Endothelial cell of umbilical vein (primary cell): ENCODE measurements around the gene GALNT3. TPM values are rescaled to one million over a fixed set of nuclear protein-coding genes. Genes with fewer than 3 reads are reported as not detected.

ENCODE experiments used
- BruUV-seq: library from RNA; stranded (reverse); fragments of 400-500 nt; replicated peaks from 2 replicates; lab custom pipeline; 2021; lab: Mats Ljungman, UMichigan
- CTCF ChIA-PET: fragments of 300-600, 350-600 bp; sonication (Branson Sonifier 250); formaldehyde crosslinking; loops from one replicate; lab custom pipeline; 2021; ENCODE audit warnings: antibody characterized with exemption, inconsistent platforms; lab: Charles Lee
- POLR2A ChIA-PET: fragments of 300-600, 350-600 bp; sonication (Branson Sonifier 250); formaldehyde crosslinking; loops from one replicate; lab custom pipeline; 2021; ENCODE audit warnings: antibody characterized with exemption, inconsistent platforms; lab: Charles Lee
- DNase-seq: peaks from one replicate; pipeline ENCODE4 v3.0.0-alpha.2; 2011; ENCODE audit warnings: low read depth, low spot score
- FAIRE-seq: peaks from 2 replicates; lab custom pipeline; 2011; peaks lifted over from hg19 to GRCh38; lab: Jason Lieb, UNC
- H2AFZ ChIP-seq: 2 replicates; pipeline ENCODE4 v1.6.0; 2012; ENCODE audit warnings: low read depth, low read length, control low read depth, inconsistent platforms
- H3K27ac ChIP-seq: 2 replicates; pipeline ENCODE4 v1.5.1; 2011; ENCODE audit warnings: low read depth, mild to moderate bottlenecking, control low read depth, low read length, moderate library complexity; ENCODE audit not compliant: insufficient read depth
- H3K27me3 ChIP-seq, 2 experiments: 2 replicates each; pipeline versions ENCODE4 v1.6.0 to v1.6.1; 2011; ENCODE audit warnings: low read length in 2 of 2, mixed read lengths in 1 of 2; ENCODE audit not compliant: control insufficient read depth in 2 of 2, insufficient read depth in 2 of 2
- H3K36me3 ChIP-seq, 2 experiments: 2 replicates in 1 of 2; 3 replicates in 1 of 2; pipeline ENCODE4 v1.5.1; 2011; ENCODE audit warnings: low read length in 2 of 2, mild to moderate bottlenecking in 1 of 2, moderate library complexity in 1 of 2; ENCODE audit not compliant: control insufficient read depth in 2 of 2, insufficient read depth in 2 of 2; ENCODE audit errors: extremely low read depth in 1 of 2
- H3K4me1 ChIP-seq: 3 replicates; pipeline ENCODE4 v1.5.1; 2011; ENCODE audit warnings: mild to moderate bottlenecking, low read length; ENCODE audit not compliant: control insufficient read depth, insufficient read depth; ENCODE audit errors: extremely low read depth
- H3K4me2 ChIP-seq: 2 replicates; pipeline ENCODE4 v1.6.1; 2011; ENCODE audit warnings: low read length, control low read depth, mixed read lengths; ENCODE audit not compliant: insufficient read depth
- H3K4me3 ChIP-seq, 3 experiments: fragments of 200-600 bp in 1 of 3; sonication (generic), shearing (Covaris generic) in 1 of 3; replicated peaks in 1 of 3; 2 replicates each; pipeline ENCODE4 v1.5.1; 2011 to 2016; ENCODE audit warnings: control low read depth in 3 of 3, low read length in 3 of 3, mild to moderate bottlenecking in 2 of 3, inconsistent platforms in 1 of 3, low read depth in 1 of 3, moderate library complexity in 1 of 3; ENCODE audit not compliant: insufficient read depth in 1 of 3
- H3K79me2 ChIP-seq: 2 replicates; pipeline ENCODE4 v1.6.0; 2012; ENCODE audit warnings: low read length, inconsistent platforms; ENCODE audit not compliant: control insufficient read depth, insufficient read depth
- H3K9ac ChIP-seq: replicated peaks from 2 replicates; pipeline ENCODE3; 2011; ENCODE audit warnings: low read length, control low read depth; ENCODE audit not compliant: insufficient read depth; ENCODE audit errors: extremely low read depth
- H3K9me1 ChIP-seq: replicated peaks from 3 replicates; pipeline ENCODE4 v1.6.0; 2011; ENCODE audit warnings: mild to moderate bottlenecking, low read length; ENCODE audit not compliant: control insufficient read depth, insufficient read depth; ENCODE audit errors: extremely low read depth
- H3K9me3 ChIP-seq: replicated peaks from 2 replicates; pipeline ENCODE4 v1.5.1; 2012; ENCODE audit warnings: low read length, inconsistent platforms; ENCODE audit not compliant: control insufficient read depth, insufficient read depth
- H4K20me1 ChIP-seq: replicated peaks from 2 replicates; pipeline ENCODE3; 2011; ENCODE audit warnings: mild to moderate bottlenecking, low read length; ENCODE audit not compliant: control insufficient read depth, insufficient read depth; ENCODE audit errors: extremely low read depth
- CTCF ChIP-seq, 2 donors: IDR thresholded peaks; 1 replicate in 1 of 2; 2 replicates in 1 of 2; pipeline ENCODE4 v1.5.1; 2011; ENCODE audit warnings: low read length in 2 of 2, mild to moderate bottlenecking in 2 of 2, moderate library complexity in 2 of 2, control low read depth in 1 of 2, inconsistent platforms in 1 of 2, low read depth in 1 of 2; ENCODE audit not compliant: insufficient read depth in 1 of 2; ENCODE audit errors: extremely low read depth in 1 of 2
- EZH2 ChIP-seq: IDR thresholded peaks from 2 replicates; pipeline ENCODE4 v1.6.1; 2012; ENCODE audit warnings: borderline replicate concordance, low read depth, mild to moderate bottlenecking, moderate library complexity, low read length, inconsistent platforms; ENCODE audit not compliant: severe bottlenecking
- FOS ChIP-seq: IDR thresholded peaks from 2 replicates; pipeline ENCODE4 v1.6.1; 2011; ENCODE audit warnings: mild to moderate bottlenecking, low read length, moderate library complexity, borderline replicate concordance; ENCODE audit not compliant: insufficient read depth
- GATA2 ChIP-seq: IDR thresholded peaks from 2 replicates; pipeline ENCODE4 v1.7.0; 2011; ENCODE audit warnings: low read depth, mild to moderate bottlenecking, moderate library complexity, mixed read lengths, low read length; ENCODE audit not compliant: insufficient read length, insufficient read depth
- JUN ChIP-seq: IDR thresholded peaks from 2 replicates; pipeline ENCODE4 v1.6.1; 2011; ENCODE audit warnings: borderline replicate concordance, low read depth; ENCODE audit not compliant: insufficient read length, insufficient read depth
- MAX ChIP-seq: IDR thresholded peaks from 2 replicates; pipeline ENCODE4 v1.6.1; 2011; ENCODE audit not compliant: insufficient read depth, insufficient read length
- MYC ChIP-seq: IDR thresholded peaks from one replicate; pipeline ENCODE4 v1.6.1; 2011; ENCODE audit warnings: mild to moderate bottlenecking, low read depth, low read length
- POLR2A ChIP-seq: IDR thresholded peaks from 2 replicates; pipeline ENCODE4 v1.6.1; 2012; ENCODE audit warnings: low read depth, mild to moderate bottlenecking, control low read depth, low read length
- POLR2AphosphoS5 ChIP-seq: IDR thresholded peaks from 2 replicates; pipeline ENCODE4 v1.6.1; 2012; ENCODE audit warnings: low read depth, mild to moderate bottlenecking, control low read depth, low read length, moderate library complexity; ENCODE audit not compliant: insufficient read depth
- dilution Hi-C: fragments of 300-500 bp; cut with MboI; formaldehyde crosslinking; loops from one replicate; pipeline ENCODE4 v1.15.0; 2019; ENCODE audit warnings: low sequenced_read_pairs; ENCODE audit not compliant: extremely low pct_ligation_motif_present
- intact Hi-C: fragments of 100-400 bp; cut with micrococcal nuclease; formaldehyde crosslinking; loops from one replicate; pipeline ENCODE4 v1.10.0; 2022
- polyA plus RNA-seq, 4 experiments: library from polyadenylated mRNA; depleted of rRNA in 3 of 4; stranded (reverse) in 3 of 4; unstranded in 1 of 4; fragments of >200 nt; gene quantifications; 2 replicates each; pipeline versions ENCODE4 v1.2.1 to v1.2.3, GENCODE V29; 2011 to 2012; ENCODE audit warnings: missing spikeins in 1 of 4
- total RNA-seq: library from RNA; stranded (reverse); gene quantifications from 2 replicates; pipeline ENCODE4 v1.2.3, GENCODE V29; 2021

The GALNT3 gene
- total and polyA plus RNA-seq, 2 donors (not counting 3 experiments of a cell fraction or from before 2014, with no cell fraction given): 0.07 to 0.82 TPM

GRCh38 chr2:165837122-165837521 lies 43.1 kb upstream of the GALNT3 start:
- DNase-seq (no peak), FAIRE-seq (no peak)
- no peaks in the 10 kb centered on the region for H3K4me1 ChIP-seq
- no peaks in the 10 kb centered on the region for H3K9me1 ChIP-seq
- H2AFZ ChIP-seq: no peak overlapping the region
- no peaks in the 10 kb centered on the region for H3K79me2 ChIP-seq
- TF ChIP-seq FOS: no peak
- TF ChIP-seq CTCF (IDR thresholded peaks at IDR 0.05; ENCODE audit: extremely low read depth in 1 of 2, insufficient read depth in 1 of 2, low read depth in 1 of 2, low read length in 2 of 2): no peak
- TF ChIP-seq POLR2AphosphoS5: no peak
- TF ChIP-seq MYC: no peak
- no peak for TF ChIP-seq MAX
- TF ChIP-seq JUN: no peak
- no peak for TF ChIP-seq EZH2
- no peak for TF ChIP-seq GATA2
- no peak for TF ChIP-seq POLR2A
- no peaks in the 10 kb centered on the region for H3K36me3 ChIP-seq
- H3K27me3 ChIP-seq: no peaks in the 10 kb centered on the region
- no TSS peak for BruUV-seq
- intact Hi-C loops (no loop called here), dilution Hi-C loops (no loop called here)
- no peak overlapping the region for H3K4me3 ChIP-seq
- no peak overlapping the region for H3K9ac ChIP-seq
- H3K27ac ChIP-seq: no peak overlapping the region
- H3K9me3 ChIP-seq: no peaks in the 10 kb centered on the region
- CTCF ChIA-PET: interaction anchor here (1.2 kb wide), 1 partner anchor 16 kb away, joined by 3 read pairs; no protein-coding TSS in a partner anchor
- POLR2A ChIA-PET: no interaction called here
- no peaks in the 10 kb centered on the region for H4K20me1 ChIP-seq
- H3K4me2 ChIP-seq: no peak overlapping the region
